ENCODE measurements around the gene PLA2G2F. TPM values are rescaled to one million over a fixed set of nuclear protein-coding genes. Genes with fewer than 3 reads are reported as not detected.

PLA2G2F gene
- total and polyA plus RNA-seq, 2 of the 8 experiments (the other 6 are each of a cell fraction or from before 2014, with no cell fraction given), result not detected

DNA sequence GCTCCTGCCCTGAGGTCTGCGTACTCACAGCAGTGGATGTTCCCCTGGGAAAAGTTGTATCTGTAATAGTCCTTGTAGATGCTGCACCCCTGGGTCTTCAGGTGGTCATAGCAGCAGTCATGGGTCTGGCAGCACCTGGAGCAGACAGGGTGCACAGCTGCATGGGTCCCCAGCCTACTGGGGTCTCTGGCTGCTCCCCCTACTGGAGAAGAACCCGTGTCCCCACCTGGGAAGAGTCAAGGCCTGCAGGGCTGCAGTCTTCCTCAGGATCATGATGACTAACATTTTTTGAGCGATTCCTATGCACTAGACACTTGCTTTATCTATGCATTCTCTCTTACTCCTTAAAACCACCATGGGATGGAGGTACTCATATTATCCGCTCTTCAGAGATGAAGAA is 23.6 kb upstream of the PLA2G2F start (continued):
- peak; percentile 32 to 46 (median 43); a peak in 2 of 4 replicates for TF ChIP-seq CTCF (IDR thresholded peaks at IDR 0.05; ENCODE audit: control extremely low read depth in 1 of 3, insufficient read depth in 1 of 3, low read depth in 1 of 3, low read length in 3 of 3)
